GM21423 (cell line): ENCODE measurements around the gene FBXO44.
"Not testable (repeated sequence)": the region's sequence is repeated elsewhere in the genome, so short reads cannot be mapped to it uniquely, and the experiment has no call there.

ENCODE experiments used
- ATAC-seq: cut with Tn5 transposase; IDR thresholded peaks from one replicate; pipeline ENCODE4 v1.9.1; 2021; ENCODE audit warnings: mild to moderate bottlenecking, moderate library complexity; ENCODE audit not compliant: unreplicated experiment

Gene FBXO44

DNA sequence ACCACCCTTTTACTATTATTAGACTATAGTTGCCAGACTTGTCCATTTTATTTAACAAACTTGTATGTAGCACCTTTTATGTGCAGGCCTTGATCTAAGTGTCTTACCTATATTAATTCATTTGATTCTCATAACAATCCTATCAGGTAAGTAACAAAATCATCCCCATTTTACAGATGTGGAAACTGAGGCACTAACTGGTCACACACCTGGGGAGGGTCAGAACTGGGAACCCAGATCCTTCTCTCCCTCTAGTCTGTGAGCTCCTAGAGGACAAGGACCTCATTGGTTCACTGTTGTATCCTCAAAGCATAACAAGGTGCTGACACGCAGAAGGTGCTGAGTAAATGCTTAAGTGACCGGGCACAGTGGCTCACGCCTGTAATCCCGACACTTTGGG is 15.3 kb upstream of the FBXO44 start:
- ATAC-seq: no peak

DNA sequence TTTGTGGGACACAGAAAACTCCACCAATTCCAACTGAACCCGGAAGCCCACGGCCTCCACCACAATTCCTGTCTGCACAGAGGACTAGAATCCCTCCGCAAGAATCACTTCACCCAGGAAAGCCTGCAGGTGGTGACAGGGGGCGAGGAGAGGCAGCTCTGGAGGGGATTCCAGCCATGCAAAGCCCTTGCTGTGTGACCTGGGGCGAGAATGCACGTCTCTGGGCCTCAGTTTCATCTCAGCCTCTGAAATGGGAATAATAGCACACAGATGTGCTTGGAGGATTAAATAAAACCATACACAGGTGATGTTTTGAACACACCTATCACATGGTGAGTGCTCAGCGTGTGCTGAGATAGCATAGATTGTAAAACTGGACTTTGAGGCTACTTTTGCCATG is 14.6 kb upstream of the FBXO44 start:
- ATAC-seq: no peak

DNA sequence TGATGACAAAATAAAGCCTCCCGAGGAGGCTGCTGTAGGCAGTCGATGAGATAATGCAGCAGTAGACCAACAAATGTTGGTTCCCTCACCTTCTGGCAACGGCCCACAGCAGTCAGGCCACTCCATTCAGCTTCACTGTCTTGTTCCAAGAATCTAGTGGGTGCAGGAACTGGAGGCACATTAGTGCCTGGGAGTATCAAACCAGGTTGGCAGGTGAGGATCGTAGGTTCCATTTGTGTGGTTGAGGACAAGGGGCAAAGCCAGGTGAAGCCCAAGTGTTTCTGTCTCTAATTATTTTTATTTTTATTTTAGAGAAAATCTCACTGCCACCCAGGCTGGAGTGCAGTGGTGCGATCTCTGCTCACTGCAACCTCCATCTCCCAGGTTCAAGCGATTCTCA is 13.7 kb upstream of the FBXO44 start:
- ATAC-seq: no peak

DNA sequence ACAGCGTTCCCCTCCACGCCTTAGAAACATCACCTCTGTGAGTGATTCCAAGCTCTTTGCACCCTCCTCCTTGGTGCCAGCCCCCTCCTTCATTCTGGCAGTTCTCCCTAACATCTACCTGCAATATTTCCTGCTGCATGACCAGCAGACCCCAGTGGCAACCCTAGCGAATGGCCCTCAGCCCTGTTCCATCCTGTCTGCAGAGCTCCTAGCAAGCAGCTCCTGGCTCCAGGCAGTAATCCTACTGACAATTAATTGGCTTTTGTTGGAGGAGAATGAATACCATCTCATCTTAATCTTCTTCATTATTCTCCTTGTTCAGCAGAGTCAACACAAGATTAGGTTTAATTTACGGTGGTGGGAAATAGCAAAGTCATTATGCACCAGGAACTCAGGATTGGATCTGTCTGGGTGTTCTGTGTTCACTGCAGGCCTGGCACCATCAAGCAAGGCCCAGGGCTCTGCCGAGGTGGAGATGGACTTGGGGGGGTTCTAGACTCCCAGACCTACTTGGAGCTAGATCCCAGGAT is 12.8 kb upstream of the FBXO44 start:
- ATAC-seq: no peak

DNA sequence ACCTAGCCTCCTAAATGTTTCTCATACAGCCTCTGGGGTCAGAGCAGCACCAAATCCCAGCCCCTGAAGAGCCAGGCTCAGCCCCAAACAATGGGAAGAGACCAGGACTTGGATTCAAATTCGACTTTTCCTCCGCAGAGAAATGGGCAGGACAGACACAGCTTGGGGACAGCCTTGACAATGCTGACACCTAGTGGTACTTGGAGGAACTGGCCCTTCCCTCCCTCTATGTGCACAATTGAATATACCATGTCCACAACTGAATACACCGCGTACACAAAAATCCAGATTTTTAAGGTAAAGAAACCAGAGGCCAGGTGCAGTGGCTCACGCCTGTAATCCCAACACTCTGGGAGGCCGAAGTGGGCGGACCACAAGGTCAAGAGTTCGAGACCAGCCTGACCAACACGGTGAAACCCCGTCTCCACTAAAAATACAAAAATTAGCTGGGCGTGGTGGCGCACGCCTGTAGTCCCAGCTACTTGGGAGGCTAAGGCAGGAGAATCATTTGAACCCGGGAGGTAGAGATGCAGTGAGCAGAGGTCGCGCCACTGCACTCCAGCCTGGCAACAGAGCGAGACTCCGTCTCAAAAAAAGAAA is 12.2 kb upstream of the FBXO44 start:
- ATAC-seq: not testable (repeated sequence)

DNA sequence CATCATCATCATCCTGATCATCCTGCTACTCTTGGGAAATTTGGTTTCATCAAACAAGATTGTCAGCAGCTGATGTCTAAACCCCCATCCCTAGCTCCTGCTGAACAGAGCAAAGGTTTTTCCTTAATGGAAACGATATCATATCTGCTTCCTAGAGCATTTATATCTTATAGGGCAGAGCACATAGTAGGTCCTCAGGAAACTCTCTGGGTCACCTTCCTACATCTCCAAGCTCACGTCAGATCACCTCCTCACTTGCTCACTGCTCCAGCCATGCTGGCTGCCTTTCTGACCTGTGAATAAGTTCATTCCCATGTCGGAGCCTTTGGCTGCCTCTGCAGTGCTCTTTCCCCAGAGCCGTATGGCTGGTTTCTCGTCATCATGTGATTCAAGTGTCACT is 10.9 kb upstream of the FBXO44 start:
- no peak for ATAC-seq

DNA sequence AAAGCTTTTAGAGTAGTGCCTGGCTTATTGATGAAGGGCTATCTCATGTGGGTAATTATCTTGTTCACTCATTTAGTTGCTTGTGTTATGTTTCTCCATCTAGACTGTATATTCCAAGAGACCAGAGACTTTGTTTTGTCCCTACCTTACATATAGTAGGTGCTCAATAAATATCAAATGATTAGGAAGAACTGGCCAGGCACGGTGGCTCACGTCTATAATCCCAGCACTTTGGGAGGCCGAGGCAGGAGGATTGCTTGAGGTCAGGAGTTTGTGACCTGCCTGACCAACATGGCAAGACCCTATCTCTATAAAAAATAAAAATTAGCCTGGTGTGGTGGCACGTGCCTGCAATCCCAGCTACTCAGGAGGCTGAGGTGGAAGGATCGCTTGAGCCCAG is 9.4 kb upstream of the FBXO44 start:
- no peak for ATAC-seq

DNA sequence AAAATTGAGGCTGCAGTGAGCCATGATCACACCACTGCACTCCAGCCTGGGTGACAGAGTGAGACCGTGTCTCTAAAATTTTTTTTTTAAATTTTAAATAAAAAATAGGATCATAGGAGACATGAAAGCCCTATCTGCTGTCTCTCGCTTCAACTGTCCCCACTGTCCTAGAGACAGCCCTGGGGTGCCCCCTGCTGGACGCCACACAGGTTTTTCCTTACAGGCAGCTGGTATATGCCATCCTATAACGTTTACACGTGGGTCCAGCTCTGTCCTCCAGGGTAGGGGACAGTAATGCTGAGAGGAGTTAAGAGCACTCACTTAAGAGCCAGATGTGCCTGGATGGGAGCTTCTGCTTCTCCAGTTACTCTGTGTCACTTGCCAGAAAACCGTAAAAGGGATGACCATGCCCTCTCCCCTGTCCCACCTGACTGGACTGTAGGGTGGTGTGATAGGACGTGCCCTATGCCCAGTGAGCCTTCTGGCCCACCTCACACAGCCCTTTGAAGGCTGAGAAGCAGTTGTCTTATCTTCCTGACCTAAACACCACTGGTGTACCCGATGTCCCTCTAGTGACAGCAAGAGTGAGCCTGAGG is 8.9 kb upstream of the FBXO44 start:
- no peak for ATAC-seq

DNA sequence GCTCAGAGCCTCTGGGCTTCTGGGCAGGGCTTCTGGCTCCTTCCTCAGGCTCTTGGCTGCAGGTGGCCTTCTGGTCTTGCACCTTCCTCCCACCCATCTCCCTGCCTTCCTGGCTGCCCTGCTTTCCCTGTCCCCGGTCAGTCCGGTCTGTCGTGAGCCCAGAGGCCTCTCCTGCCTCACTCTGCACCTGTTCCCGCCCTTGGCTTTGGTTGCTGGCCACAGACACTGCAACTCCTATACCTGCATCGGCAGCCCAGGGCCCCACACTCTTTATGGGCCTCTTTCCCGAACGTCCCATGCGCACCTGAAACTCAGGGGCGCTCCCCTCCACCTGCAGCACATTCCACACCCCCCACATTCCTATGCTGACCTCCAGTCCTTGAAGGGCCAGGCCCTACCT is 8.4 kb upstream of the FBXO44 start:
- no peak for ATAC-seq

DNA sequence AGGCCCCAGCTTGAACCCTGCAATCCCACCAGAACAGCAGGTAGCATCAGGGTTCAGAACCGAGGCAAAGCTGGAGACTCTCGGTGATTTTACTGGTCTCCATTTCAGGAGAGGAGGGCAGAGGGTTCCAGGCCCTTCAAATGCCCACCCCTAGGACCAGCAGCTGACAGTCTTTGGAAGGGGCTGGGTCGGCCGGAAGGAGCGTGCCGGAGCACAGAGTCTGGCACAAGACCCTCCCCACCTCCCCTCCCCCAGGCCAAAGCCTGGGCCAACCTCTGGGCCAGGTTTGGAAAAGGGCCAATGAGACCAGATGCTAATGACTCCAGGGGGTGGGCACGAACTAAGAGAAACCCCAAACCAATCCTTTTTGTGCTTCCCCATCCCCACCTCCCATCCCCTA is 7.3 kb upstream of the FBXO44 start:
- no peak for ATAC-seq

DNA sequence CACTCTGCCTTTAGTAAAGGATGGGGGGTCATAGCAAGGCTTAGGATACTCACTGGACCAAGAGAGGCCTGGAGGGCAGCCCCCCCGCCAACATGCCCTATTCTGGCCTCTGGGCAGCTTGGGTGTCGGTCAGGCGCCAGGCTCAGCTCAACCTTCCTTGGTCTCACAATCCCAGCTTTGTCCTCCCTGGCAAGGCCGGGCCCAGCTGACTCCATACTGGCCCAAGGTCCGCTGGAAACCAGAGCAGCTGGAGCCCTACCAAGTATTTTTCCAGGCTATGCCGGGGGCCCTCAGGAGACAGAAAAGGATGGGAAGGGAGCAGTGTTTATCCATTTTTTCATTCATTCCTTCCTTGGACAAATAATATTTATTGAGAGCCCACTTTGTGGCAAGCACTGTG is 6.6 kb upstream of the FBXO44 start:
- no peak for ATAC-seq

DNA sequence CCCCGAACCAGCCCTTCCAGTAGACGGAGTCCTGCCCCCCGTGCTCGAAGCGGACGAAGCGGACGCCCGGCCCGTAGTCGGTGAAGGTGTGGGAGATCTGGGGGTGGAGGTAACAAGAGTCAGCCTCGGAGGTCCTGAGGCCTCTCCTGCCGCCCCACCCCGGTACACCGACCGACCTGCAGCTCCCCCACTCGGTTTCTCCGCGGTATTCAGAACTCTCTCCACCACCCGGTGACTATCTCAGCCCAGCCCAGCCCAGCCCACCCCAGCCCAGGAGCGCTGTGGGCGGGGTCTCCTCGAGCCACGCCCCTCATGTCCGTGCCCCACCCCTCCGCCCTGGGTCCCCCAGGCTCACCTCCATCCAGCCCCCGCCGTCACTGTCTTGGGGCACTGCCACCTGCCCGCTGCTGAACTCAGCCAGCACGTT is 5.9 kb upstream of the FBXO44 start:
- ATAC-seq: no peak

DNA sequence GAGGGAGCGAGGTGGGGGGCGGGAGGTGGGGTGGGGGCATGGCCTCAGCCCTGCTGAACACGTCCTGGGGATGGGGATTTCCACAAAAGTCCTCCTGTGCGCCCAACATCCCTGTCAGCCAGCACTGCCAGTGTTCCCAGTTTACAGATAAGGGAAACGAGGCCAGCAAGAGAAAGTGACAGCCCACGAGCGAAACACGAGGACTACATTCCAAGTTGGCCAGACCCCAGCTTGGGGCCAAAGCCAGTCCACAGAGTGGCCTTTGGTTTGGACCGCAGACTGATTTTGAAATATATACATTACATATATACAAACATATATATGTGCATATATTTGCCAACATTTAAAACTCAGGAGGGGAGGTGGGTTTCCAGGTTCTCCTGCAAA is 5.4 kb upstream of the FBXO44 start:
- ATAC-seq: no peak

DNA sequence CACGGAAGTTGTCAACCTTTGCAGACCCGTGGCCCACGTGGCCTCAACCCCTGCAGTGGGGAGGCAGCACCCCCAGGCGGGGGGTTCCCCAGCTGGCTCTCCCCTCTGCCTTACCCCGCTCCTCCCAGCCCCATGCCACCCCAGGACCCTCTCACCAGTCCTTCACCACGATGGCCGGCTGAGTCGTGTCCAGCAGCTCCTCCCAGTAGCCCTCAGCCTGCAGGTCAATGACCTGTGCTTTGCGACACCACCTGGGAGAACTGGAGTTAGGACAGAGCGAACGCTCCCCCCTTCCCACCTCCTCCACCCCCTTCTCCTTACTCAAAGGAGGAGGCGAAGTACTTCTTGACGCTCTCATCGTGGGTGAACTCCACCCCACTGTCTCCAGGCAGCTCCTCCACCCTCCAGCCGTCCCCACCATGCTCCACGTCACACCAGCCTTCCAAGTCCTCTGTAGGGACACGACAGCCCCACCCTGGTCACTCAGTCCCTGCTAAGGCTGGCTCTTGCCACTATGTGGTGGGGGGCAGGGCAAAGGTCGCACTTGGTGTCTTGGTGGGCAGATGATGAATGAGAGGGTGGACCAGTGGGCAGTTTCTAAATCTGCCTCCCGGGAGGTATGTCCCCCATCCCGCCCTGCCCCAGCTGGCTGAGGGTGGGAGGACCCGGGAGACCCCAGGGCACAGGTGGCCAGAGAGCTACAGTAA is 4.9 kb upstream of the FBXO44 start:
- no peak for ATAC-seq

DNA sequence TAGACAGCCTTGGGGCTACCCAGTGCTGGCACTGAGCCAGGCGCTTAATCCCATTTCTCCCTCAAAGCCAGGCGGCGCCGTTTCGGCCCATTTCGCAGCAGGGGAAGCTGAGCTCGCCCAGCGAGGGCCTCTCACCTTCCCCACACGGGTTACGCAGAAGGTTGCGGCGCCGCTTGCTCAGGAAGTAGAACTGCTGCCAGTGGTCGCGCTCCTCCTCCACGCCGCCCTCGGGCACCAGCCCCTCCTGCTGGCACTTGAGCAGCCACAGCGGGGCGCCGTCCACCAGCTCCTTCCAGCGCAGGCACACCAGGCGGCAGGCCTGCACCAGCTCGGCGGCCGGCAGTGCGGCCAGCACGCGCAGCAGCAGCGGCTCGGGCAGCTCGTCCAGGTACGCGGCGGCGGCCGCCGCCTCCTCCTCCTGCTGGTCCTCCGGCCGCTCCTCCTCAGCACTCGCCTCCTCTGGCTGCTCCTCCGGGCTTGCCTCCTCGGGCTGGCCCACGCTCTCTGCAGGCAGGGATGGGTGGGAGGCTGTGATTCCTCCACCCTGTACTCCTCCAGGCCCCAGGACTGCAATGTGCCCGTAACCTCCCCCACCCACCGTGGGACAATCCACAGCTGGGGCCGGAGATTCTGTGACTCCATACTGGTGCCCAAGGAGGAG is 4.2 kb upstream of the FBXO44 start:
- no peak for ATAC-seq

DNA sequence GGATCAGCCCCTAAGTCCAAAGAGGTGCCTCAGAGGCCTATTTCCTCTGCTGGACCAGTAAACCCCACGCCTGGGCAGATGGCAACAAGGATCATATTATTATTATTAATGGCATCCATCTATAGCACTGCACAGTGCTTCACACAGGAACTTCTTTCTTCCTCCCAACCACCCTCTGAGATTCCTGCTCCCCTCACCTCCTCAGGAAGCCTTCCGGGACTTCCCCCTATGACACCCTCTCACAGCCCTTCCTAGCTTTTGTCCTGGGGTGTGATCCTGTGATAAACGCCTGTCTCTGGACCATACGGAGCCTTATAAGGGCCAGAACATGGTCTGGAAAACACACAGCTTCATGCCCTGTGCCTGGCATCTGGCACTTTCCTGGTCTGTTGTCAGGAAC is 3.7 kb upstream of the FBXO44 start:
- ATAC-seq: no peak

DNA sequence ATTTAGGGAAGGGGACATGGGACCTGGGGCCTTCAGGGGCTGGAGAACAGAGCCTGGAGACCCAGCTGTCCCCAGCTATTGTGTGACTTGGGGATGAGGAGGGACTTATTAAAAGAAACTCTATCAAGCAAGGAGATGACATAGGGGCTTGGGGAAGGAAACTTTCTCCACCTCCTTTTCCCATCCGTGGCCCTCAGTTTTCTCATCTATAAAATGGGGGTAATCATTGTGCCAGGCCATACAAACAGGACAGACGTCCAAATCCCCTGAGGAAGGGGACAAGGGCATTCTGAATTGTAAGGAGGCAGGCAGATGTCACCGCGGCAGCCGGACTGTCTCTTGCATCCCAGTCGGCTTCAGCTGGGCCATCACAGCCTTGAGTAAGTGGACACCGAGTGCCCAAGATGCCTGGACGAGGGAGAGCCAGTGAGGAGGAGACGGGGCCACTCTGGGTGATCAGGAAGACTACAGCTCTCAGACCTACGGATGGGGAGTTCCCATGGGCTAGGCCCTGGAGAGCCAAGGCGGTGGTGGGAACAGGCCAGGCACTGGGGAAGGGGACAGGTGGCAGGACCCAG is 2.4 kb upstream of the FBXO44 start:
- ATAC-seq: no peak

DNA sequence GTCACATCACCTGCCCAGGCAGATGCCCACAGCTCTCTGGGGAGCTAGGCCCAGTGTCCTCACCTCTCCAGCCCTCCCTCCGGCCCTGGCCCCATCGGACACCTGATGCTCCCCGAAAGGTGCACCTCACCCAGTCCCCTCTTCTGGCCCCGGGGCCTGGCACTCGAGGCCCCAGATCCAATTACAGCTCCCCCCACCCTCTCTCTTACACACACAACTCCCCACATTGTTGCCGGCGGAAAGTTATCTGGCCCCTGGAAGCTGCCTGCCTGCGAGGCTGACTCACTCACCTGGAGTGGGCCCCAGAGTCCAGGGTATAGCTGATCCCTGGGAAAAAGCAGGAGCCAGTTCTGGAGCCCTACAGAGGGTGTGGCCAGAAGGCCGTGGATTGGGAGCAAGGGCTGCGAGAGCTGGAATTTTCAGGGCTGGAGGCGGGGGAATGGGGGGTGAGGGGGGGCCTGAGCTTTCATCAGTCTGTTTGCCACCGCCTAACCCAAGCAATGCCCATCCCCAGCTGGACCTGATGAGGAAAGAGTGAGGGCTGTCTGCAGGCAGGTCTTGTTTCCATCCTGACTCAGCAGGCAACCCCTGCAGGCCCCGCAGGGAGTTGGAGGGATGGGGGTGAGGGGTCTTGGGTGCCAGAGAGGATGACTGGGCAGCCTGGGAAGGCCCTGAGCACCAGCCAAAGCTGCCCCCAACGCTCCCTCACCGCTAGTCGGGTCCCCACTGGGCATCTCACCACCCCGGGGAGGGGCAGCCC is 1.4 kb upstream of the FBXO44 start:
- no peak for ATAC-seq

DNA sequence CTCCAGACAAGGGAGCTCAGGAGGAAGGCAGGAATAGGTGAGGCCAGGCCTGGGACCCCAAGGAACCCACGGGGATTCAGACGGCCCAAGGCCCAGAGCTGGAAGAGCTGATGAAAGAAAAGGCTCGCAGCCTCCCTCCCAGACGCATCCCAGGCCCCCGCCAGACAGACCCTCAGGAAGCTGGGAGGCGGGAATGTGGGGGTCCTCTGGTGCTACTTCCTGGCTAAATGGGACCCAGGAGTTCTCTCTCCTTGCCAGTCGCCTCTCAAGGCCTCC is 878 bp upstream of the FBXO44 start:
- ATAC-seq: no peak

DNA sequence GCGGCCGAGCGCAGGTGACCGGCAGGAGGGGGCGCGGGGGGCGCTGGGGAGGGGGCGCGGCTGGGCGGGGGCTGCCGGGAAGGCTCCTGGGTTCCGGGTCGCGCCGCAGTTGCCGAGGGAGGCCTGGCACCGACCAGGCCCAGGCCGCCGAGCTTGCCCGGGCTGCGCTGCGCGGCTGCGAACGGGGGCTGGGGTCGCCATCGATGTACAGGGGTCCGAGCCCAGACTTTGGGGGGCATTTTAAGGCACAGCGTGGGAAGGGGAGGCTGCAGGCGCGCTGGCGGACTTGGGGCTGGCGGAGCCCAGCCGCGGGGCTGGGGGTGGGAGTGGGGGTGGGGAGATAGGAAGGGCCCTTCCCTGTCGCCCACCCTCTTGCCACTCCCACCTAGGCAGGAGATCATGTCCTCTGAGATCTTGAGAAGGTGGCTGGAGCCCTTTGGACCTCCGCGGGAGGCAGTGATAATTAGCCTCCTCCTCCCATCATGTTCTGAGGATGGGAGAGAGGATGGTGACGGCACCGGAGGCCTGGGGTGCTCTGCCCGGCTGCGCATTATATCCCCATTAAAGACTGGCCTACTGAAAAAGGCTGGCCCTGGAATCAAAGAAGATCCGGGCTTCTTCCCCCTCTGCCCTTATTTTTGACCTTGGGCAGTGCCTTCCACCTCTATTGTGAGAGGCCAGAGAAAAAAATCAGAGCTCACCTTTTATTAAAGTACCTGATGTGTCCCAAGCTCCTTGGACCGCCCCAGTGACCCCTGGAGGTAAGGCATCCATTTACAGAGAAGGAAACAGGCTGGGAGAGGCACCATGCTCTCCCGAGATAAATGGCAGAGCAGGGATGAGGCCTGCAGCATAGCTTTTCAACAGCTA is 497 bp downstream of the FBXO44 start:
- ATAC-seq: no peak
